GM12865 (cell line): ENCODE data around the gene ANKRD31.

Experiments
- DNase-seq: peaks from one replicate; pipeline ENCODE4 v3.0.0; 2010; ENCODE audit warnings: low read depth
- H3K4me3 ChIP-seq: 2 replicates; pipeline ENCODE4 v1.5.1; 2011; ENCODE audit warnings: mild to moderate bottlenecking, low read depth, low read length, control low read depth
- CTCF ChIP-seq: IDR thresholded peaks from 2 replicates; pipeline ENCODE4 v1.5.1; 2011; ENCODE audit warnings: low read length, control low read depth, low read depth, inconsistent platforms; ENCODE audit not compliant: insufficient read depth; ENCODE audit errors: missing control alignments

ANKRD31 gene

DNA sequence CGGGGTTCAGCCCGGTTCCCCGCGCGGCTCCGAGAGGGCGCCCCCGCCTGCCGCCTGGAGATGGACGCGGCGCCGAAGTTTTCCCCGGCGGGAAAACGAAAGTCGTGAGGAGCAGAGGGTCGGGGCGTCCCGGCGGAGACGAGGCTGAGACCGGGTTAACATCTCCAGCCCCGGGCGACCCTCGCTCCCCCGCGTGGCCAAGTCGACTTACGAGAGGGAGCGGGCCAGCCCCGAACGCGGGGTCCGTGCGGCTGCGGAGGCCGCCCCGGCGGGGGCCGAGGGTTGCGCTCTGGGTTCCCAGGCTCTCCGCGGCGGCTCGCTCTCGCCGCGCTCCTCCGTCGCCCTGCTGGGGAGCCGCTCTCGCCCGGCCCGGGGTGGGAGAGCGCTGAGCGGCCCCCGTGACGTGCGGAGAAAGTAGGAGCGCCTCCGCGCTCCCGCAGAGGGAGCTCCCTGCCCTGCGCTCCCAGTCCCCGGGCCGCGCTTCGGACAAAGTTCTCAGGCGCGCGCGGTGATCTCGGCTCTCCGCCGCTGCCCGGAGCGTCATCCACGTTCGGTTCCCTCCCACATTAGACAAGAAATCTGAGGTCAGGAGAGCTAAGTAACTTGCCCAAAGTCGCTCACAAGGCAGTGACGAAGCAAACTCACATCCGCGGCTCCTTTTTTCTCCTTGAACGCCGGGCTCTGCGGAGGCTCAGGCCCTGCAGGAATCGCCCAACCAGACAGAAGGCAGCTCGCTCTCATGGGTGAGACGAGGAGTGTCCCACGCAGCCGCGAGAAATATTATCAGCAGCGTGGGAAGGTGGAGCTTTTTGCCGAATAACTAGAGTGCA is 183.2 kb downstream of the ANKRD31 start:
- TF ChIP-seq CTCF: no peak
- DNase-seq: peak; percentile 52
- peak overlapping the region; percentile 63 for H3K4me3 ChIP-seq

DNA sequence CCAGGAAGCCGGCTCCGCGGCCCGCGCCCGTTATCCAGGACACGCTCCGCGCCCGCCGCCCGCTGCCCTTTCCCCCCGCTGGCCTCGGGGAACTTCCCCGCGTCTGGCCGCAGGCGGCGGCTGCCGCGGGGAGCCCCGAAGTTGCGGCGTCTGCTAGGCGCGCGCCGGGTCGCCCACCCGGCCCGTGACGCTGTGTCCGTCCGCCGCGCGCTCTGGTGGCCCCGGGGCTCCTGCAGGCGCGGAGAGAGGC is 183.7 kb downstream of the ANKRD31 start:
- H3K4me3 ChIP-seq: peak overlapping the region; percentile 63
- no peak for TF ChIP-seq CTCF
- peak; percentile 30 for DNase-seq

DNA sequence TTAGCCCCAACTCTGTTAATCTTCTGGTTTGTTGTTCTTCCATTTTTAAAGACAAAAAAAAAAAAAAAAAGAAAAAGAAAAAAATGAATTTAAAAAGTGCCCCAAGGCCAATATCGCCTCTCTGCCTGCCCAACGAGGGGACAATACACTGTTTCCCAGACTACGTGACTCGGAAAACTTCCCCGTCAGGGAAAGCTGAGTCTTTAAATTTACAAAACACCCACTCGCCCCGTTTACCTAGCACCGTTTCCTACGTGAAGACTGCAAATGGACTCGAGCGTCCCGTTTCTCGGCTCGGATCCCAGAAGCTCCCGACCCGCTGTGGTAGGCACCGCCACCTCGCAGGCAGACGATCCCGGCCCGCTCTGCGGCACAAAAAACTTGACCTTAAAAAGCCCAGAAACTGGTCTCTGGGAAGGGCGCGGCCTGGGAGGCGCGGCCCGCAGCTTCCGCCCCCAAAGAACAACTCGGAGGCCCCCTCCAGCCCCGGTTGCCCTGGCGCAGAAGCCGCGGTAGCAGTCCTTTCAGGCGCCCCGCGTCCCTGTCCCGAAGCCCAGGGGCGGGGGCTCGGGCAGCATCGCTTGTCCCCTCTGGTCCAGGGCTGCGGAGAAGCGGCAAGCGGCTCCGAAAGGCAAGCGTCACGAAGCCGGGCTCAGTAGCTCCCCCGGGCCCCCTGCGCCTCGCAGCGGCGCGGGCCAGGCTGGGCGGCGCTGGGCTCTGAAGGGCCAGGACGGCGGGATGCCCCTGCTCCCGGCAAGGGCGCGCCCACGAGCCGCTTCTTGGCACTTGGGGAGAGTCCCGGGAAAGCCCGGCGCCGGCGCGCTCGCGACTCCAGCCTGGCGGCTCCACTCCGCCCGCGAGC is 184.3 kb downstream of the ANKRD31 start, which contains the start of gene GCNT4:
TSS of gene GCNT4 (minus strand) at position 367 of the 862 bp plus-strand sequence. CDS start 22,521 bp downstream, outside the sequence.
- no peak for TF ChIP-seq CTCF
- DNase-seq: no peak
- peak within 1 kb of the TSS; percentile 63 for H3K4me3 ChIP-seq

DNA sequence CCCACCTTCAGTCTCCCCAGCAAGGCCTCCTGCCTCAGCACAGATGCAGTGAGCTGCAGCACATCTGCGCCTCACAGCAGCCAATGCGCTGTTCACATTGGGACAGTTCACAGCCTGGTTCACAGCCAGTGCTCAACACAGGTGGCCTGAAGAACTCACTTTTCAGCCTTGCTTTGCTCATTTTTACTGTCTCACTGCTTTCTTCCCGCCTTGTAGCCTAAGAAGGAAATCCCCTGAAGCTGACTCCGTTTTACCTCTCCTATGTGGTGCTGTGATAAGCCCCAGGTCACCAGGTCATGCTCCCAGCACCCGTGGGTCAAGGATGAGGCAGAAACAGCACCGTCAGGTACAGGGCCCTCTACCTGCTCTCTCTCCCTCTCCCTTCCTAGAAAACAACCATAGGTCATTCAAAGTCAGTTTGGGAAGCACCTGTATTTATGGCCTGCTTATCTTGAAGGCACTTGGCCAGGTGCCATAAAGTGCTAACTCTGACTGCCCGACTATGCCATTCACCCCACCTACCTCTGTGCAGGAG is 185.4 kb downstream of the ANKRD31 start:
- no peak overlapping the region for H3K4me3 ChIP-seq
- no peak for TF ChIP-seq CTCF
- peak; percentile 16 for DNase-seq

DNA sequence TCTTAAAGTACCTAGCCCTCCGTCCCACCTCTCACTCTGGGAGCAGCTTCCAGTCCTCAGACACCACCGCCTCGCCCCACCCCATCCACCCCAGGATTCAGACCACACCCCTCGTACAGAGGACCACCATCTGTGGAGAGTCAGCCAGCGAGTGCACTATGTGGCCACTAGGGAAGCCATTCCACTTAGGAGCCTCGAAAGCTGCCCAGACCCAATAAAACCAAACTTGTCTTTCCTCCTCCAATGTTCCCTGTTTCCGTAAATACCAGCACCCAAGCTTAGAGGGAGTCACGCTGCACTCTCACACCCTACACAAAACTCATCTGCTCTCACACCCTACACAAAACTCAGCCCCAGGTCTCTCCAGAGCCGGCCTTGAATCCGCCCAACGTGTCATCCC is 186.3 kb downstream of the ANKRD31 start:
- H3K4me3 ChIP-seq: no peak overlapping the region
- peak; percentile 18 for DNase-seq

More for the DNA sequence above, 186.3 kb downstream of the ANKRD31 start:
- TF ChIP-seq CTCF: peak; percentile 19
